WTC11 (cell line): ENCODE measurements around the gene CNGA1. TPM values are rescaled to one million over a fixed set of nuclear protein-coding genes. Genes with fewer than 3 reads are reported as not detected.

ENCODE experiments used
- ATAC-seq: fragments of 200-7000 bp; cut with Tn5 transposase; 2 replicates; pipeline ENCODE4 v1.10.0; 2021; ENCODE audit warnings: mild to moderate bottlenecking, moderate library complexity
- CTCF ChIA-PET: fragments of 300-600 bp; sonication (Branson Sonifier 250); formaldehyde crosslinking; loops from one replicate; lab custom pipeline; 2021; ENCODE audit warnings: antibody characterized with exemption; lab: Charles Lee
- POLR2A ChIA-PET: fragments of 350-600 bp; sonication (Branson Sonifier 250); formaldehyde crosslinking; loops from one replicate; lab custom pipeline; 2021; ENCODE audit warnings: antibody characterized with exemption; lab: Charles Lee
- DNase-seq: peaks from one replicate; pipeline ENCODE4 v3.0.0; 2021; ENCODE audit warnings: low spot score
- H3K27ac Mint-ChIP-seq: 2 replicates; pipeline ENCODE4 v1.8.0; 2021; ENCODE audit warnings: mixed read lengths
- H3K27me3 Mint-ChIP-seq: 2 replicates; pipeline ENCODE4 v1.8.0; 2021; ENCODE audit warnings: low read depth, mild to moderate bottlenecking, moderate library complexity, mixed read lengths
- H3K36me3 Mint-ChIP-seq: 2 replicates; pipeline ENCODE4 v1.8.0; 2021; ENCODE audit warnings: mixed read lengths
- H3K4me1 Mint-ChIP-seq: 2 replicates; pipeline ENCODE4 v1.8.0; 2022; ENCODE audit warnings: mixed read lengths
- H3K4me3 Mint-ChIP-seq: 2 replicates; pipeline ENCODE4 v1.8.0; 2021; ENCODE audit warnings: mild to moderate bottlenecking, moderate library complexity, mixed read lengths
- H3K9me3 Mint-ChIP-seq: 2 replicates; pipeline ENCODE4 v1.8.0; 2021; ENCODE audit warnings: mixed read lengths
- CBFB ChIP-seq: sonication (generic); formaldehyde crosslinking; IDR thresholded peaks from 2 replicates; pipeline ENCODE4 v1.8.1; 2022; ENCODE audit warnings: mild to moderate bottlenecking, low read depth, missing genetic modification reagents
- CREB1 ChIP-seq: sonication (generic); formaldehyde crosslinking; IDR thresholded peaks from 2 replicates; pipeline ENCODE4 v1.8.0; 2023; ENCODE audit warnings: mild to moderate bottlenecking, missing genetic modification reagents
- E2F4 ChIP-seq: sonication (generic); formaldehyde crosslinking; IDR thresholded peaks from 2 replicates; pipeline ENCODE4 v1.8.1; 2022; ENCODE audit warnings: low read depth, mild to moderate bottlenecking, moderate library complexity, missing genetic modification reagents, borderline replicate concordance
- E2F5 ChIP-seq: sonication (generic); formaldehyde crosslinking; IDR thresholded peaks from 2 replicates; pipeline ENCODE4 v1.8.1; 2022; ENCODE audit warnings: mild to moderate bottlenecking, moderate library complexity, missing genetic modification reagents
- ELF4 ChIP-seq: sonication (generic); formaldehyde crosslinking; IDR thresholded peaks from 2 replicates; pipeline ENCODE4 v1.8.1; 2022; ENCODE audit warnings: low read depth, mild to moderate bottlenecking, moderate library complexity, missing genetic modification reagents
- ERG ChIP-seq: fragments of 250-450 bp; sonication (Bioruptor Pico); IDR thresholded peaks from 2 replicates; pipeline ENCODE4 v1.8.0; 2021; ENCODE audit warnings: mild to moderate bottlenecking
- ETV6 ChIP-seq: sonication (generic); formaldehyde crosslinking; IDR thresholded peaks from 2 replicates; pipeline ENCODE4 v1.8.1; 2022; ENCODE audit warnings: mild to moderate bottlenecking, missing genetic modification reagents
- FOXP1 ChIP-seq: sonication (generic); formaldehyde crosslinking; IDR thresholded peaks from 2 replicates; pipeline ENCODE4 v1.8.0; 2022; ENCODE audit warnings: missing genetic modification reagents, mild to moderate bottlenecking, moderate library complexity, borderline replicate concordance
- HMGA2 ChIP-seq: fragments of 250-450 bp; sonication (Bioruptor Pico); IDR thresholded peaks from 2 replicates; pipeline ENCODE4 v1.4.0; 2021; ENCODE audit warnings: mild to moderate bottlenecking, moderate library complexity
- JAZF1 ChIP-seq: fragments of 250-450 bp; sonication (Bioruptor Pico); IDR thresholded peaks from 2 replicates; pipeline ENCODE4 v1.9.0; 2021; ENCODE audit warnings: moderate library complexity, mild to moderate bottlenecking, inconsistent platforms
- KAT7 ChIP-seq: sonication (generic); formaldehyde crosslinking; IDR thresholded peaks from 2 replicates; pipeline ENCODE4 v1.8.1; 2023; ENCODE audit warnings: missing genetic modification reagents, mild to moderate bottlenecking, borderline replicate concordance
- NFATC4 ChIP-seq: fragments of 250-450 bp; sonication (Bioruptor Pico); IDR thresholded peaks from 2 replicates; pipeline ENCODE4 v1.9.0; 2021; ENCODE audit warnings: mild to moderate bottlenecking
- NR1H2 ChIP-seq: sonication (generic); formaldehyde crosslinking; IDR thresholded peaks from 2 replicates; pipeline ENCODE4 v1.9.0; 2021; ENCODE audit warnings: mild to moderate bottlenecking, moderate library complexity, missing genetic modification reagents
- OVOL2 ChIP-seq: fragments of 250-450 bp; sonication (Bioruptor Pico); IDR thresholded peaks from 2 replicates; pipeline ENCODE4 v1.9.0; 2021; ENCODE audit warnings: mild to moderate bottlenecking, borderline replicate concordance
- PREB ChIP-seq: sonication (generic); formaldehyde crosslinking; IDR thresholded peaks from 2 replicates; pipeline ENCODE4 v1.8.1; 2022; ENCODE audit warnings: mild to moderate bottlenecking, missing genetic modification reagents, moderate library complexity, borderline replicate concordance
- RELA ChIP-seq: sonication (generic); formaldehyde crosslinking; IDR thresholded peaks from 2 replicates; pipeline ENCODE4 v1.8.1; 2022; ENCODE audit warnings: missing genetic modification reagents, mild to moderate bottlenecking, borderline replicate concordance
- SOX15 ChIP-seq: fragments of 250-450 bp; sonication (Bioruptor Pico); IDR thresholded peaks from 2 replicates; pipeline ENCODE4 v1.9.0; 2021; ENCODE audit warnings: mild to moderate bottlenecking
- TEAD1 ChIP-seq: sonication (generic); formaldehyde crosslinking; IDR thresholded peaks from 2 replicates; pipeline ENCODE4 v1.8.0; 2022; ENCODE audit warnings: mild to moderate bottlenecking, missing genetic modification reagents
- USF1 ChIP-seq: sonication (generic); formaldehyde crosslinking; IDR thresholded peaks from 2 replicates; pipeline ENCODE4 v1.8.0; 2022; ENCODE audit warnings: mild to moderate bottlenecking, missing genetic modification reagents
- ZMAT4 ChIP-seq: fragments of 250-450 bp; sonication (Bioruptor Pico); IDR thresholded peaks from 2 replicates; pipeline ENCODE4 v1.9.0; 2021; ENCODE audit warnings: mild to moderate bottlenecking
- ZNF219 ChIP-seq: sonication (generic); formaldehyde crosslinking; IDR thresholded peaks from 2 replicates; pipeline ENCODE4 v1.8.0; 2023; ENCODE audit warnings: missing genetic modification reagents, mild to moderate bottlenecking, borderline replicate concordance
- ZNF512 ChIP-seq: sonication (generic); formaldehyde crosslinking; IDR thresholded peaks from 2 replicates; pipeline ENCODE4 v1.8.1; 2022; ENCODE audit warnings: missing genetic modification reagents, borderline replicate concordance
- ZSCAN18 ChIP-seq: fragments of 250-450 bp; sonication (Bioruptor Pico); IDR thresholded peaks from 2 replicates; pipeline ENCODE4 v2.1.2; 2022; ENCODE audit warnings: mild to moderate bottlenecking, moderate library complexity
- total RNA-seq: library from RNA; stranded (reverse); gene quantifications from 3 replicates; pipeline ENCODE4 v1.2.3, GENCODE V29; 2021

The CNGA1 gene
- total RNA-seq, 1 experiment from 2014 or later, result 1.1 TPM

GRCh38 chr4:47899639-47900038, 116.8 kb downstream of the CNGA1 start:
- no peaks in the 10 kb centered on the region for H3K27me3 Mint-ChIP-seq
- no peak overlapping the region for H3K27ac Mint-ChIP-seq
- no peak for DNase-seq
- H3K36me3 Mint-ChIP-seq, result peaks cover 63% of the 10 kb centered on the region
- ChIA-PET POLR2A (no interaction called here), CTCF (no interaction called here)
- ATAC-seq, result no peak
- TF ChIP-seq ERG (CRISPR knock-in tag) (no peak), JAZF1 (CRISPR knock-in tag) (no peak), ZSCAN18 (CRISPR knock-in tag) (no peak), E2F4 (CRISPR knock-in tag) (no peak), TEAD1 (CRISPR knock-in tag) (no peak), RELA (CRISPR knock-in tag) (no peak), CBFB (no peak), ZNF219 (CRISPR knock-in tag) (no peak), SOX15 (no peak), USF1 (no peak)
- no peaks in the 10 kb centered on the region for H3K9me3 Mint-ChIP-seq
- no peak overlapping the region for H3K4me3 Mint-ChIP-seq
- H3K4me1 Mint-ChIP-seq, result no peaks in the 10 kb centered on the region

- POLR2A ChIA-PET, result no interaction called here
- CTCF ChIA-PET, result no interaction called here
- Mint-ChIP-seq H3K27me3 (no peaks in the 10 kb centered on the region), H3K36me3 (peaks cover 70% of the 10 kb centered on the region), H3K4me3 (no peak overlapping the region), H3K27ac (no peak overlapping the region), H3K9me3 (no peaks in the 10 kb centered on the region), H3K4me1 (no peaks in the 10 kb centered on the region)
- DNase-seq (no peak), ATAC-seq (no peak)
- TF ChIP-seq CREB1 (no peak), OVOL2 (CRISPR knock-in tag) (no peak), HMGA2 (CRISPR knock-in tag) (no peak), RELA (CRISPR knock-in tag) (no peak), NFATC4 (CRISPR knock-in tag) (no peak), NR1H2 (CRISPR knock-in tag) (no peak), ELF4 (no peak), KAT7 (CRISPR knock-in tag) (no peak), FOXP1 (CRISPR knock-in tag) (no peak), ZNF512 (CRISPR knock-in tag) (no peak), PREB (no peak), ZMAT4 (CRISPR knock-in tag) (no peak), E2F5 (CRISPR knock-in tag) (no peak), ETV6 (CRISPR knock-in tag) (no peak), TEAD1 (CRISPR knock-in tag) (no peak)
Observed at GRCh38 chr4:47891928-47892327, 124.6 kb downstream of the CNGA1 start.
